ENCODE data around the gene TTC39B.

The TTC39B gene

GRCh38 chr9:15294604-15295003 lies 12.4 kb downstream of the TTC39B start:
- Histone ChIP-seq H2AFZ (ENCODE audit: low read length) (no peak overlapping the region), H3K79me2 (ENCODE audit: low read length) (no peaks in the 10 kb centered on the region), H3K9me2 (replicated peaks; ENCODE audit: insufficient read depth, low read length) (no peaks in the 10 kb centered on the region), H3F3A (ENCODE audit: insufficient read depth, low read length) (no peaks in the 10 kb centered on the region), H3K4me2 (ENCODE audit: low read depth, low read length) (no peak overlapping the region), H3K4me3 (ENCODE audit: low read length) (no peak overlapping the region), H3K9ac (ENCODE audit: low read length) (no peak overlapping the region), H4K20me1 (ENCODE audit: insufficient read depth, low read length) (no peaks in the 10 kb centered on the region), H3K36me3 (replicated peaks; ENCODE audit: insufficient read depth, low read length) (no peaks in the 10 kb centered on the region), H3K9me3 (replicated peaks; ENCODE audit: insufficient read depth, low read length) (no peaks in the 10 kb centered on the region), H3K27me3 (replicated peaks; ENCODE audit: insufficient read depth, low read length) (no peaks in the 10 kb centered on the region), H3K27ac (ENCODE audit: low read length) (no peak overlapping the region), H3K4me1 (ENCODE audit: low read length) (no peaks in the 10 kb centered on the region)
- TF ChIP-seq EZH2phosphoT487 (IDR thresholded peaks at IDR 0.05; ENCODE audit: low read length) (no peak), EZH2 (optimal IDR thresholded peaks at IDR 0.05; ENCODE audit: low read depth, low read length) (no peak), CTCF (IDR thresholded peaks at IDR 0.05; ENCODE audit: low read length) (no peak)
- no peak for DNase-seq

GRCh38 chr9:15293804-15294316 lies 13.2 kb downstream of the TTC39B start:
- Histone ChIP-seq H3K36me3 (replicated peaks; ENCODE audit: insufficient read depth, low read length) (no peaks in the 10 kb centered on the region), H3K9ac (ENCODE audit: low read length) (no peak overlapping the region), H3K27ac (ENCODE audit: low read length) (no peak overlapping the region), H3K79me2 (ENCODE audit: low read length) (no peaks in the 10 kb centered on the region), H3K9me3 (replicated peaks; ENCODE audit: insufficient read depth, low read length) (no peaks in the 10 kb centered on the region), H2AFZ (ENCODE audit: low read length) (no peak overlapping the region), H3F3A (ENCODE audit: insufficient read depth, low read length) (no peaks in the 10 kb centered on the region), H3K4me1 (ENCODE audit: low read length) (no peaks in the 10 kb centered on the region), H3K9me2 (replicated peaks; ENCODE audit: insufficient read depth, low read length) (no peaks in the 10 kb centered on the region), H3K4me3 (ENCODE audit: low read length) (no peak overlapping the region), H3K4me2 (ENCODE audit: low read depth, low read length) (no peak overlapping the region), H4K20me1 (ENCODE audit: insufficient read depth, low read length) (no peaks in the 10 kb centered on the region), H3K27me3 (replicated peaks; ENCODE audit: insufficient read depth, low read length) (no peaks in the 10 kb centered on the region)
- TF ChIP-seq EZH2 (optimal IDR thresholded peaks at IDR 0.05; ENCODE audit: low read depth, low read length) (no peak), CTCF (IDR thresholded peaks at IDR 0.05; ENCODE audit: low read length) (no peak), EZH2phosphoT487 (IDR thresholded peaks at IDR 0.05; ENCODE audit: low read length) (no peak)
- no peak for DNase-seq

GRCh38 chr9:15293084-15293483 lies 13.9 kb downstream of the TTC39B start:
- no peaks in the 10 kb centered on the region for H4K20me1 ChIP-seq (ENCODE audit: insufficient read depth, low read length)
- no peaks in the 10 kb centered on the region for H3K36me3 ChIP-seq (replicated peaks; ENCODE audit: insufficient read depth, low read length)
- H3K9ac ChIP-seq (ENCODE audit: low read length) = no peak overlapping the region
- no peak for DNase-seq
- H3K27ac ChIP-seq (ENCODE audit: low read length) = no peak overlapping the region
- no peaks in the 10 kb centered on the region for H3K4me1 ChIP-seq (ENCODE audit: low read length)
- no peaks in the 10 kb centered on the region for H3K27me3 ChIP-seq (replicated peaks; ENCODE audit: insufficient read depth, low read length)
- no peaks in the 10 kb centered on the region for H3K9me3 ChIP-seq (replicated peaks; ENCODE audit: insufficient read depth, low read length)
- no peak overlapping the region for H3K4me2 ChIP-seq (ENCODE audit: low read depth, low read length)
- H3K79me2 ChIP-seq (ENCODE audit: low read length) = no peaks in the 10 kb centered on the region
- no peak for TF ChIP-seq CTCF (IDR thresholded peaks at IDR 0.05; ENCODE audit: low read length)
- TF ChIP-seq EZH2 (optimal IDR thresholded peaks at IDR 0.05; ENCODE audit: low read depth, low read length) = no peak
- no peak for TF ChIP-seq EZH2phosphoT487 (IDR thresholded peaks at IDR 0.05; ENCODE audit: low read length)
- no peaks in the 10 kb centered on the region for H3F3A ChIP-seq (ENCODE audit: insufficient read depth, low read length)
- H3K4me3 ChIP-seq (ENCODE audit: low read length) = no peak overlapping the region
- no peaks in the 10 kb centered on the region for H3K9me2 ChIP-seq (replicated peaks; ENCODE audit: insufficient read depth, low read length)
- no peak overlapping the region for H2AFZ ChIP-seq (ENCODE audit: low read length)

Measured in MM.1S (cell line).